NCI-H146 treated with DMSO at 0.1 percent for 48 hours (cell line): ENCODE measurements around the gene RNF214.
"Not testable (repeated sequence)": the region's sequence is repeated elsewhere in the genome, so short reads cannot be mapped to it uniquely, and the experiment has no call there.

Source experiments
- DNase-seq: peaks from one replicate; lab custom pipeline; 2025; ENCODE audit not compliant: unreplicated experiment; lab: John Stamatoyannopoulos, UW

Gene RNF214

DNA sequence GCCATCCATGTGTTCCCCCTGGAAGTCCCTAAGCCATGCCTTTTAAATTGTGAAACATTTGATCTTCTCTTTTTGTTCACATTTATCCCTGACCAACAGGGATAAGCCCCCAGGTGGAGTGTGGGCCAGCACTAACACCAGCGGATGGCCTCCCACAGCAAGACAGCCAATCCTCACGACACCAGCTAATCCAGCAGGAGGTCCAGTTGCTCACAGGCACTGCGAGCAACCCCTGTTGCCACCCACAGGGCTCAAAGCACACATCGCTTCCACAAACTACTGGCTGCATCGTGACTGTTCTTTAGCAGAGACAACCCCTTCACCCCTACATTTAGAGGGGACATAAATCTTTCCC, 2.6 kb upstream of the RNF214 start:
- DNase-seq = no peak

- DNase-seq = no peak
These were observed 2.0 kb upstream of the RNF214 start for GRCh38 chr11:117230286-117230961.

GRCh38 chr11:117230999-117231841, 1.3 kb upstream of the RNF214 start:
- DNase-seq = no peak

DNA sequence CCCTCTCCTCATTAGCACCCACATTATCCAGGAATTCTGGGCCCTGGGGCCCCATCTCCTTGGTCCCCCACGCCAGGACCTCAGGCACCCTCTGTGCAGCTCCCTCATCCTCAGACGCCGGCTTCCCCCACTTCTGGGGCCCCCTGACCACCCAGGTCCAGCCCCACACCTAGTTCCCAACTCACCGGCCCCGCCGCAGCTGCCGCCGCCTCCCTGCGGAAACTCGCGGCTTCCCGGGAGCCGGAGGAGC, 704 bp upstream of the RNF214 start, which contains the start of gene PCSK7:
PCSK7 (minus strand) TSS at position 232 of the 250 bp plus-strand sequence. CDS start 2,229 bp downstream, outside the sequence.
- no peak for DNase-seq

- DNase-seq = no peak
These were observed 489 bp downstream of the RNF214 start for GRCh38 chr11:117232911-117233409.

- no peak for DNase-seq
These were observed 5.8 kb downstream of the RNF214 start for GRCh38 chr11:117238221-117238620.

DNA sequence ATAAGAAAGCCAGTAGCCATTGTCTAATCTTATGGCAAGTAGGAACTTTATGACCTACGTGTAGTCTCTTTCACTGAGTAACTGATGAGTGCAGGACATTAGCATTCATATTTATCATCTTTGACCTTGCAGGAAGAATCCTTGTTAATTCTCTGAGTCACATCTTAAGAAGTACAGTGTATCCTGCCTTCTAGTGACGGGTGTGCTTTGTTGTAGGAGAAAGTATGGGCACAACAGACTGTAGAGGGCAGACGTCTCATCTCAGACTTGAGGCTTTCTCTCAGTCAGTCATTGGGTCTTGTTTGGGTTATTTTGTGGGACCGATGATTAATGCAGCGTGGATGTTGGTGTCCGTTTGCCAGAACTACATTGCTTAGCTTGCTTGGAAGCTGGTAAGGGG, 6.8 kb downstream of the RNF214 start:
- no peak for DNase-seq

- no peak for DNase-seq
These were observed 15.9 kb downstream of the RNF214 start for GRCh38 chr11:117248341-117248740.

DNA sequence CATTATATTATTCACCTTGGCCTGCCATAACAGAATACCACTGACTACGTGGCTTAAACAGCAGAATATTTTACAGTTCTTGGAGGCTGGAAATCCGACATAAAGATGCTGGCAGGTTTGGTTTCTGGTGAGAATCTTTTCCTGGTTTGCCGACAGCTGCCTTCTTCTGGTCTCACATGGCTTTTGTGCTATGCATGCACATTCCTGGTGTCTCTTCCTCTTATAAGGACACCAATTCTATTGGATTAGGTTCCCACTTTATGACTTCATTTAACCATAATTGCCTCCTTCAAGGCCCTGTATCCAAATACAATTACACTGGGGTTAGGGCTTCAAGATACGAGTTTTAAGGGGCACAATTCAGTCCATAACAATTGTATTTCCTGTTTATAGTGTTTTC, 17.1 kb downstream of the RNF214 start:
- DNase-seq = no peak

DNA sequence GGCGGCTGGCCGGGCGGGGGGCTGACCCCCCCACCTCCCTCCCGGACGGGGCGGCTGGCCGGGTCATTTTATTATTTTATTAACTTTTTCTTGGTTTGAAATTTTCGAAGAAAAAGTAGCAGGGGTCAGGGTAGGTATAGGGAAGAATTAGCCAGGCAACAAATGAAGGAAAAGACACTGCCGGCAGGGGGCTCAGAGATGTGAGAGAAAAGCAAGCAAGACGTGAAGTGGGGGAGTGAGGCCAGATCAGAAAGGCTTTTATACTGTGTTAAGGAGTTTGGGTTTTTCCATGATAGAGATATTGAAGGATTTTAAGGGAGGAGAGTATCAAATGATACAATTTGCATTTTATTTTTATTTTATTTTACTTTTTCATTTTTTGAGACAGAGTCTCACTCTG, 19.0 kb downstream of the RNF214 start:
- no peak for DNase-seq

DNA sequence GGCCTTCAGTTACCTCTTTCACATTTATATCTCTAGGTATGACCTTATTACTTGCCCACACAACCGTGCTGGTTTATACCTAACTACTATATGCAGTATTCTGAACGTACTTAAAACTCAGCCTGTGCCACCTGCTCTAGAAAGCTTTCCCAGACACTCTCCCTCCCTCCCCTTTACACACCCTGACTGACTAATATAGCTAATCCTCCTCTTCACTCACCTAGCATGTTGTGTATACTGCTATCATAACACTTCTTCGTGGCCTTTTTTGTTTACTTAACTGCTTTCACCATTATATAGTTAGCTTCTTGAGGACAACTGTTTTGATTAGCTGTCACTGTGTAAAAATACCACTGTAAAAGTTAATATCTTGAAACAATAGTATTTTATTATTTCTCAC, 23.5 kb downstream of the RNF214 start:
- no peak for DNase-seq

- DNase-seq = no peak
These were observed 24.1 kb downstream of the RNF214 start for GRCh38 chr11:117256573-117256972.

DNA sequence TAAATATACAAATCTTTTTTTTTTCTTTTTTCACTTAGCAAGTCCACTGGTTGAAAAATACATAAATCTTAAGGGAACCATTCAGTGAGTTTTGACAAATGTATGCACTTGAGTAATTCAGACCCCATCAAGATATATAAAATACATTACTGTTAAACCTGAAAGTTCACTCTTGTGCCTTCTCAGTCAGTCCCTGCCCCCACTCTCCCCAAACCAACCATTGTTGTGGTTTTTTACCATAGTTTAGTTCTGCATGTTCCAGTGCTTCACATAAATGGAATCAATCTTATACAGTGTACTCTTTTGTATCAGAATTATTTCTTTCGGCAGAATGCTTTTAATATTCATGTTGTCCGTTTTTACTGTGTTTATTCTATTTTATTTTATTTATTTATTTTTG, 26.1 kb downstream of the RNF214 start:
- DNase-seq = no peak

- DNase-seq = no peak
These were observed 26.9 kb downstream of the RNF214 start for GRCh38 chr11:117259417-117259816.

- not testable (repeated sequence) for DNase-seq
These were observed 32.3 kb downstream of the RNF214 start for GRCh38 chr11:117264624-117265323.

DNA sequence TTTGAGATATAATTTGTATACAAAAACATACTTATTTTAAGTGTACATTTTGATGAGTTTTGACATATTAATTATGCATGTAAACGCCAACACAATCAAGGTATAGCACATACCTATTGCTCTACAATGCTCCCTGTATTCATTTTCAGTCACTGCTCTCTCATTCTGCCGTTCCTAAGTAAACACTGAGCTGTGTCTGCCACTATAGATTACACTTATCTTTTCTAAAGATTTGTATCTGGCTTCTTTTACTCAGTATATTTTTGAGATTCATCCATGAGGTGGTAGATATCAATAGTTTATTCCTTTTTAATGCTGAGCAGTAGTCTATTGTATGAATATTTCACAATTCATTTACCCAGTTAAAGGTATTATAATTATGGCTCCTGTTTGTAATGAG, 33.3 kb downstream of the RNF214 start:
- no peak for DNase-seq

DNA sequence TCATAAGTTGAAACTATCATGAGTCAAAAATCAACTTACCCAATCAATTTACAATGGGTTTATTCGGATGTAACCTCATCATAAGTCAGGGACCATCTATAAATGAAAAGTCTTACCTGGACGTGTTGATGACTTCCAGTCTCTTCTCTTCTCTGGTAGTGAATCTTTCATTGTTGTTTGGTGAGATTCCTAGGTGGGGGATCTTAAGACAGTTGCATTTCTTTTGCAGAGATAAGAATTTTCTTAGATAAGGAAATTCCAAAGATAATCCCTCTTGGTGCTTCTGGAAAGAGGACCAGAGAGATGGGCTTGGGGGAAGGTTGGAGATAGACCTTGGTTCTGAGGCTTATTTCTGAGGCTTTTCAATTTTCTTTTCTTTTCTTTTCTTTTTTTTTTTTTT, 37.4 kb downstream of the RNF214 start:
- no peak for DNase-seq

DNA sequence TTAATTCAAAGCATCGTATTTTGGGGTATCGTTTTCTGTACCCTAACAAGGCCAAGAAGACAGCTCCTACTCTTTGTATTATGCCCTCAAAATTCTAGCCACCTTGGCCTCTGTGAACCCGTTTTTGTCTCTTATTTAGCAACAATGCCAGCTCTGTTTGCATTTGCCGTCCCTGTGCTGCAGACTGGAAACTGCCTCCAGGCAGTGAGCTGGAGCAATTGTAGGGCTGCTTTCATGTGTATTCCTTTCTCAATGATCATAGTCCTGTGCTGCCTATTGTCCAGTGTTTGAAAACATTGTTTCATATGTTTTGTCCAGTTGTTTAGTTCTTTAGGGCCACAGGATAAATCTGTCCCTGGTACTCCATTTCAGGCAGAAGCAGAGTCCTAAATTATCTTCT, 38.7 kb downstream of the RNF214 start:
- no peak for DNase-seq

DNA sequence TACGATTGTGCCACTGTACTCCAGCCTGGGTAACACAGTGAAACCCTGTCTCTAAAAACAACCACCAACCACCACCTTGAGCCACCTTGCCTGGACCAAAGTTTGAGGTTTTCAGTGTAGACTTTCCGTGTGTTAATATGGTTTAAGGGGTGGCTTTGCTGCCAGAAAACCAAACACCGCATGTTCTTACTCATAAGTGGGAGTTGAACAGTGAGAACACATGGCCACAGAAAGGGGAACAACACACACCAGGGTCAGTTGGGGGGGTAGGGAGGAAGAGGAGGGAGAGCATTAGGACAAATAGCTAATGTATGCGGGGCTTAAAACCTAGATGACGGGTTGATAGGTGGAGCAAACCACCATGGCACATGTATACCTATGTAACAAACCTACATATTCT, 39.7 kb downstream of the RNF214 start:
- not testable (repeated sequence) for DNase-seq

GRCh38 chr11:117273550-117274289, 41.2 kb downstream of the RNF214 start:
- DNase-seq = no peak

GRCh38 chr11:117278347-117278746, 45.9 kb downstream of the RNF214 start:
- DNase-seq = no peak
